Liver (tissue), 9 donors: ENCODE data around the gene GPR25. TPM values are rescaled to one million over a fixed set of nuclear protein-coding genes. Genes with fewer than 3 reads are reported as not detected.

Source experiments
- DNase-seq: peaks from one replicate; pipeline ENCODE4 v3.0.0-alpha.2; 2017; ENCODE audit warnings: low spot score
- H3K27ac ChIP-seq, 2 donors: one replicate each; pipeline ENCODE4 v1.7.0; 2013; ENCODE audit warnings: inconsistent platforms in 2 of 2, low read length in 2 of 2, control low read depth in 1 of 2, low read depth in 1 of 2, mild to moderate bottlenecking in 1 of 2
- H3K27me3 ChIP-seq, 4 donors: one replicate each; pipeline versions ENCODE4 v1.6.1 to v1.7.0; 2013; ENCODE audit warnings: low read length in 3 of 4, inconsistent platforms in 1 of 4, mild to moderate bottlenecking in 1 of 4, moderate library complexity in 1 of 4; ENCODE audit not compliant: control insufficient read depth in 4 of 4, insufficient read depth in 4 of 4
- H3K36me3 ChIP-seq, 4 donors: one replicate each; pipeline versions ENCODE4 v1.6.1 to v1.7.0; 2013; ENCODE audit warnings: low read length in 3 of 4, mild to moderate bottlenecking in 3 of 4, low read depth in 1 of 4, moderate library complexity in 1 of 4; ENCODE audit not compliant: control insufficient read depth in 4 of 4, insufficient read depth in 3 of 4
- H3K4me1 ChIP-seq, 4 donors: one replicate each; pipeline versions ENCODE4 v1.6.1 to v1.7.0; 2013; ENCODE audit warnings: low read length in 3 of 4, mild to moderate bottlenecking in 3 of 4, moderate library complexity in 1 of 4; ENCODE audit not compliant: control insufficient read depth in 4 of 4, insufficient read depth in 4 of 4
- H3K4me3 ChIP-seq, 3 donors: one replicate each; pipeline versions ENCODE4 v1.6.1 to v1.7.0; 2013; ENCODE audit warnings: low read length in 3 of 3, control low read depth in 1 of 3, low read depth in 1 of 3, mild to moderate bottlenecking in 1 of 3
- H3K9ac ChIP-seq, 2 donors: one replicate each; pipeline ENCODE4 v1.7.0; 2013; ENCODE audit warnings: low read length in 2 of 2, mild to moderate bottlenecking in 2 of 2, moderate library complexity in 2 of 2, control low read depth in 1 of 2, low read depth in 1 of 2
- H3K9me3 ChIP-seq, 4 donors: one replicate each; pipeline versions ENCODE4 v1.6.1 to v1.7.0; 2013; ENCODE audit warnings: low read length in 3 of 4; ENCODE audit not compliant: control insufficient read depth in 4 of 4
- ATF3 ChIP-seq: IDR thresholded peaks from 2 replicates; pipeline ENCODE4 v1.6.1; 2016; ENCODE audit warnings: antibody characterized with exemption
- FOXA1 ChIP-seq: IDR thresholded peaks from 2 replicates; pipeline ENCODE4 v1.6.1; 2016; ENCODE audit warnings: antibody characterized with exemption
- FOXA2 ChIP-seq: IDR thresholded peaks from 2 replicates; pipeline ENCODE4 v1.6.1; 2016; ENCODE audit warnings: antibody characterized with exemption
- GABPA ChIP-seq, 2 donors: IDR thresholded peaks in 1 of 2; conservative IDR thresholded peaks in 1 of 2; 2 replicates each; pipeline ENCODE4 v1.6.1; 2016; ENCODE audit warnings: antibody characterized with exemption in 2 of 2, mild to moderate bottlenecking in 1 of 2, moderate library complexity in 1 of 2
- JUND ChIP-seq, 2 donors: IDR thresholded peaks; 2 replicates each; pipeline ENCODE4 v1.6.1; 2016; ENCODE audit warnings: antibody characterized with exemption in 2 of 2
- NR2F2 ChIP-seq: IDR thresholded peaks from 2 replicates; pipeline ENCODE4 v1.6.1; 2016; ENCODE audit warnings: antibody characterized with exemption
- RAD21 ChIP-seq, 2 donors: IDR thresholded peaks; 2 replicates each; pipeline ENCODE4 v1.6.1; 2016; ENCODE audit warnings: antibody characterized with exemption in 2 of 2, mild to moderate bottlenecking in 2 of 2
- RXRA ChIP-seq, 2 donors: IDR thresholded peaks; 2 replicates each; pipeline ENCODE4 v1.6.1; 2017 to 2018; ENCODE audit warnings: antibody characterized with exemption in 2 of 2, mild to moderate bottlenecking in 1 of 2
- SP1 ChIP-seq: IDR thresholded peaks from 2 replicates; pipeline ENCODE4 v1.6.1; 2018; ENCODE audit warnings: antibody characterized with exemption, mild to moderate bottlenecking
- YY1 ChIP-seq: IDR thresholded peaks from 2 replicates; pipeline ENCODE4 v1.6.1; 2016; ENCODE audit warnings: antibody characterized with exemption, mild to moderate bottlenecking
- WGBS: extraction: QIAGEN DNeasy Blood & Tissue Kit; methylation state at CpG from one replicate; pipeline ENCODE4 v1.1.7; 2013; 5-methylcytosine and 5-hydroxymethylcytosine counted together
- polyA plus RNA-seq, 2 donors: library from polyadenylated mRNA; stranded (reverse) in 1 of 2; unstranded in 1 of 2; fragments of 200-250 nt in 1 of 2; fragments of >200 nt in 1 of 2; fragmentation: Nextera tagmentation in 1 of 2; extraction: Ambion mirVana in 1 of 2; gene quantifications; one replicate each; pipeline versions ENCODE4 v1.2.1 to v1.2.3, GENCODE V29; 2013 to 2015
- total RNA-seq, 2 donors: library from RNA; depleted of rRNA; stranded (reverse); fragments of >200 nt; gene quantifications; one replicate each; pipeline ENCODE4 v1.2.3, GENCODE V29; 2014
- TF ChIP-seq, protein P1 (sequence below): IDR thresholded peaks from 2 replicates; pipeline ENCODE4 v1.6.1; 2016; ENCODE audit warnings: antibody characterized with exemption, mild to moderate bottlenecking
- TF ChIP-seq, protein P2 (sequence below): fragments of 150-350 bp; IDR thresholded peaks from 2 replicates; pipeline ENCODE4 v1.5.1; 2017; ENCODE audit warnings: improper control_type of control experiment, low read depth, low read length; ENCODE audit not compliant: missing input control
- TF ChIP-seq, protein P3 (sequence below): IDR thresholded peaks from 2 replicates; pipeline ENCODE4 v1.6.1; 2016; ENCODE audit warnings: antibody characterized with exemption
- donor health status: healthy.
- donor health status: healthy.
- donor health status: healthy.
- donor health status: healthy.
- donor health status: healthy.

The GPR25 gene
- total and polyA plus RNA-seq, 4 donors, result 0.08 to 0.13 TPM; not detected in 2

- no peak for TF ChIP-seq FOXA1
- no peak for TF ChIP-seq YY1
- no peak for TF ChIP-seq RAD21 (IDR thresholded peaks at IDR 0.05)
- TF ChIP-seq SP1, result no peak
- TF ChIP-seq, protein P1, sequence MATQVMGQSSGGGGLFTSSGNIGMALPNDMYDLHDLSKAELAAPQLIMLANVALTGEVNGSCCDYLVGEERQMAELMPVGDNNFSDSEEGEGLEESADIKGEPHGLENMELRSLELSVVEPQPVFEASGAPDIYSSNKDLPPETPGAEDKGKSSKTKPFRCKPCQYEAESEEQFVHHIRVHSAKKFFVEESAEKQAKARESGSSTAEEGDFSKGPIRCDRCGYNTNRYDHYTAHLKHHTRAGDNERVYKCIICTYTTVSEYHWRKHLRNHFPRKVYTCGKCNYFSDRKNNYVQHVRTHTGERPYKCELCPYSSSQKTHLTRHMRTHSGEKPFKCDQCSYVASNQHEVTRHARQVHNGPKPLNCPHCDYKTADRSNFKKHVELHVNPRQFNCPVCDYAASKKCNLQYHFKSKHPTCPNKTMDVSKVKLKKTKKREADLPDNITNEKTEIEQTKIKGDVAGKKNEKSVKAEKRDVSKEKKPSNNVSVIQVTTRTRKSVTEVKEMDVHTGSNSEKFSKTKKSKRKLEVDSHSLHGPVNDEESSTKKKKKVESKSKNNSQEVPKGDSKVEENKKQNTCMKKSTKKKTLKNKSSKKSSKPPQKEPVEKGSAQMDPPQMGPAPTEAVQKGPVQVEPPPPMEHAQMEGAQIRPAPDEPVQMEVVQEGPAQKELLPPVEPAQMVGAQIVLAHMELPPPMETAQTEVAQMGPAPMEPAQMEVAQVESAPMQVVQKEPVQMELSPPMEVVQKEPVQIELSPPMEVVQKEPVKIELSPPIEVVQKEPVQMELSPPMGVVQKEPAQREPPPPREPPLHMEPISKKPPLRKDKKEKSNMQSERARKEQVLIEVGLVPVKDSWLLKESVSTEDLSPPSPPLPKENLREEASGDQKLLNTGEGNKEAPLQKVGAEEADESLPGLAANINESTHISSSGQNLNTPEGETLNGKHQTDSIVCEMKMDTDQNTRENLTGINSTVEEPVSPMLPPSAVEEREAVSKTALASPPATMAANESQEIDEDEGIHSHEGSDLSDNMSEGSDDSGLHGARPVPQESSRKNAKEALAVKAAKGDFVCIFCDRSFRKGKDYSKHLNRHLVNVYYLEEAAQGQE, result no peak
- TF ChIP-seq NR2F2, result no peak
- TF ChIP-seq, protein P2, sequence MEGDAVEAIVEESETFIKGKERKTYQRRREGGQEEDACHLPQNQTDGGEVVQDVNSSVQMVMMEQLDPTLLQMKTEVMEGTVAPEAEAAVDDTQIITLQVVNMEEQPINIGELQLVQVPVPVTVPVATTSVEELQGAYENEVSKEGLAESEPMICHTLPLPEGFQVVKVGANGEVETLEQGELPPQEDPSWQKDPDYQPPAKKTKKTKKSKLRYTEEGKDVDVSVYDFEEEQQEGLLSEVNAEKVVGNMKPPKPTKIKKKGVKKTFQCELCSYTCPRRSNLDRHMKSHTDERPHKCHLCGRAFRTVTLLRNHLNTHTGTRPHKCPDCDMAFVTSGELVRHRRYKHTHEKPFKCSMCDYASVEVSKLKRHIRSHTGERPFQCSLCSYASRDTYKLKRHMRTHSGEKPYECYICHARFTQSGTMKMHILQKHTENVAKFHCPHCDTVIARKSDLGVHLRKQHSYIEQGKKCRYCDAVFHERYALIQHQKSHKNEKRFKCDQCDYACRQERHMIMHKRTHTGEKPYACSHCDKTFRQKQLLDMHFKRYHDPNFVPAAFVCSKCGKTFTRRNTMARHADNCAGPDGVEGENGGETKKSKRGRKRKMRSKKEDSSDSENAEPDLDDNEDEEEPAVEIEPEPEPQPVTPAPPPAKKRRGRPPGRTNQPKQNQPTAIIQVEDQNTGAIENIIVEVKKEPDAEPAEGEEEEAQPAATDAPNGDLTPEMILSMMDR, result no peak
- no peak for TF ChIP-seq RXRA (IDR thresholded peaks at IDR 0.05)
- TF ChIP-seq JUND (IDR thresholded peaks at IDR 0.05), result no peak
- TF ChIP-seq, protein P3, sequence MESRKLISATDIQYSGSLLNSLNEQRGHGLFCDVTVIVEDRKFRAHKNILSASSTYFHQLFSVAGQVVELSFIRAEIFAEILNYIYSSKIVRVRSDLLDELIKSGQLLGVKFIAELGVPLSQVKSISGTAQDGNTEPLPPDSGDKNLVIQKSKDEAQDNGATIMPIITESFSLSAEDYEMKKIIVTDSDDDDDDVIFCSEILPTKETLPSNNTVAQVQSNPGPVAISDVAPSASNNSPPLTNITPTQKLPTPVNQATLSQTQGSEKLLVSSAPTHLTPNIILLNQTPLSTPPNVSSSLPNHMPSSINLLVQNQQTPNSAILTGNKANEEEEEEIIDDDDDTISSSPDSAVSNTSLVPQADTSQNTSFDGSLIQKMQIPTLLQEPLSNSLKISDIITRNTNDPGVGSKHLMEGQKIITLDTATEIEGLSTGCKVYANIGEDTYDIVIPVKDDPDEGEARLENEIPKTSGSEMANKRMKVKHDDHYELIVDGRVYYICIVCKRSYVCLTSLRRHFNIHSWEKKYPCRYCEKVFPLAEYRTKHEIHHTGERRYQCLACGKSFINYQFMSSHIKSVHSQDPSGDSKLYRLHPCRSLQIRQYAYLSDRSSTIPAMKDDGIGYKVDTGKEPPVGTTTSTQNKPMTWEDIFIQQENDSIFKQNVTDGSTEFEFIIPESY, result no peak
- no peak for TF ChIP-seq FOXA2
- TF ChIP-seq ATF3, result no peak
- TF ChIP-seq GABPA (IDR thresholded peaks at IDR 0.05 in 1 of 2, conservative IDR thresholded peaks at IDR 0.05 in 1 of 2), result no peak
- H3K27me3 ChIP-seq, result no peaks in the 10 kb centered on the region
- H3K9ac ChIP-seq, result no peak overlapping the region
- no peak for DNase-seq
- peaks cover 3 to 22% (median 17%) of the 10 kb centered on the region in 4 donors for H3K4me1 ChIP-seq
- H3K36me3 ChIP-seq, result no peaks in the 10 kb centered on the region
- H3K4me3 ChIP-seq, result peak overlapping the region in 1 of 3 donors; percentile 49
- 24% methylated on average over 8 of the region's 8 CpGs for WGBS
- no peak overlapping the region for H3K27ac ChIP-seq
- no peaks in the 10 kb centered on the region for H3K9me3 ChIP-seq
These were observed 19.0 kb downstream of the GPR25 start for GRCh38 chr1:200891774-200892157.

- no peak overlapping the region for H3K9ac ChIP-seq
- no peak overlapping the region for H3K27ac ChIP-seq
- peaks cover 3 to 22% (median 21%) of the 10 kb centered on the region in 4 donors for H3K4me1 ChIP-seq
- no peak for TF ChIP-seq FOXA1
- TF ChIP-seq, protein P1, result no peak
- no peaks in the 10 kb centered on the region for H3K36me3 ChIP-seq
- H3K4me3 ChIP-seq, result no peak overlapping the region
- WGBS, result 72% methylated on average over 4 of the region's 4 CpGs
- H3K9me3 ChIP-seq, result no peaks in the 10 kb centered on the region
- H3K27me3 ChIP-seq, result no peaks in the 10 kb centered on the region
- DNase-seq, result no peak
These were observed 19.8 kb downstream of the GPR25 start for GRCh38 chr1:200892546-200892945.
